Measurements from ENCODE around the gene RHBDF1. TPM values are rescaled to one million over a fixed set of nuclear protein-coding genes. Genes with fewer than 3 reads are reported as not detected.

RHBDF1 gene
- total and polyA plus RNA-seq, 2 of the 13 experiments (the other 11 are each of a cell fraction or from before 2014, with no cell fraction given): 5.4 to 26.9 TPM

DNA sequence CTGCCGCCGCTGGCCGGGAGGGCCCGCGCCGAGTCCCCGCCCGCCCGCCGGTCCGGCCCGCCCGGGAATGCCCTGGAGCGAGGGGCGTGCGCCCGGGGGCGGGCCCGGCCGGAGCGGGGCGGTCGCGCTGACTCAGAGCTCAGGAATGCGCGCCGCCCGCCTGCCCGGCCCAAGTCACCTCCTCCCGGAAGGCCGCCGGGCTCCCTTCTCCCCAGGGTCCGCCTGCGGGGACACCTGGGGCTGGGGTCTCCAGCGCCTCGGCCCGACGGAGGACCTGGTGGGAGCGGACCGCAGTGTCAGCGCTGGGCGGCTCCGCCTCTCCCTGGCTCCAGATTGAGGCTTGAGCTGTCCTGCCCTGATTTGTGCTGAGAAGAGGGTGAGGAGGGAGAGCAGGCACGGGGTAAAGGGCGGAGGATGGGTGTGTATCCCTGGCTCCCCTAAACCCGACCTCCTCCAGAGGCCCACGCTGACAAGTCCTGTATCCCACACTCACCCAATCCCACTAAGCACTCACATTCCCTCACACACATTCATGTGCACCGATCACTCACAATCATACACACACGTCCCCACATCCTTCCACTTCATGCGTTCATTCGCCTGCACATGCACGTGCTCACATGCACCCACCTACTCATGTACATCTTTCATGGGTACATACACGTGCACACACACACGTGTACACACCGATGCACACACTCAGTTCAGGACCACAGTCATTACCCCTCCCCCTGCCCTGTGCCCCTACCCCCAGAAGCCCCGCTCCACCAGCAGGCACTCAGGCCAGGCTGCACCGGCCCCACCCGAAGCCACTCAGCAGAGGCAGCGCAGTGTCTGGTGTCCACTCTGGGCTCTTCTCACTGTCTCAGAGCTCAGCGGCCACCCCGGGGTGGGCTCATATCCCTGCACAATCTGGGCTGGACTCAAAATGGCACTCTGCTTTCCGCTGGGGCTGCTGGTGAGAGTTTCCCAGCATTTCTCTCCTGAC, at the start of gene RHBDF1 (continued):
- no peak for TF ChIP-seq ZNF782 (CRISPR knock-in tag; IDR thresholded peaks at IDR 0.05; ENCODE audit: borderline replicate concordance)
- TF ChIP-seq RBAK (CRISPR knock-in tag; IDR thresholded peaks at IDR 0.05): no peak
- TF ChIP-seq, protein P1, sequence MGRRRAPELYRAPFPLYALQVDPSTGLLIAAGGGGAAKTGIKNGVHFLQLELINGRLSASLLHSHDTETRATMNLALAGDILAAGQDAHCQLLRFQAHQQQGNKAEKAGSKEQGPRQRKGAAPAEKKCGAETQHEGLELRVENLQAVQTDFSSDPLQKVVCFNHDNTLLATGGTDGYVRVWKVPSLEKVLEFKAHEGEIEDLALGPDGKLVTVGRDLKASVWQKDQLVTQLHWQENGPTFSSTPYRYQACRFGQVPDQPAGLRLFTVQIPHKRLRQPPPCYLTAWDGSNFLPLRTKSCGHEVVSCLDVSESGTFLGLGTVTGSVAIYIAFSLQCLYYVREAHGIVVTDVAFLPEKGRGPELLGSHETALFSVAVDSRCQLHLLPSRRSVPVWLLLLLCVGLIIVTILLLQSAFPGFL (CRISPR knock-in tag; IDR thresholded peaks at IDR 0.05): no peak
- no peak for TF ChIP-seq XBP1 (CRISPR knock-in tag; IDR thresholded peaks at IDR 0.05)
- no peak for TF ChIP-seq PRDM4 (CRISPR knock-in tag; IDR thresholded peaks at IDR 0.05; ENCODE audit: borderline replicate concordance)
- TF ChIP-seq, protein P2, sequence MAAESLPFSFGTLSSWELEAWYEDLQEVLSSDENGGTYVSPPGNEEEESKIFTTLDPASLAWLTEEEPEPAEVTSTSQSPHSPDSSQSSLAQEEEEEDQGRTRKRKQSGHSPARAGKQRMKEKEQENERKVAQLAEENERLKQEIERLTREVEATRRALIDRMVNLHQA (CRISPR knock-in tag; IDR thresholded peaks at IDR 0.05): no peak
- TF ChIP-seq ZNF576 (CRISPR knock-in tag; IDR thresholded peaks at IDR 0.05): no peak
- TF ChIP-seq RNF219 (CRISPR knock-in tag; IDR thresholded peaks at IDR 0.05): no peak
- TF ChIP-seq, protein P3, sequence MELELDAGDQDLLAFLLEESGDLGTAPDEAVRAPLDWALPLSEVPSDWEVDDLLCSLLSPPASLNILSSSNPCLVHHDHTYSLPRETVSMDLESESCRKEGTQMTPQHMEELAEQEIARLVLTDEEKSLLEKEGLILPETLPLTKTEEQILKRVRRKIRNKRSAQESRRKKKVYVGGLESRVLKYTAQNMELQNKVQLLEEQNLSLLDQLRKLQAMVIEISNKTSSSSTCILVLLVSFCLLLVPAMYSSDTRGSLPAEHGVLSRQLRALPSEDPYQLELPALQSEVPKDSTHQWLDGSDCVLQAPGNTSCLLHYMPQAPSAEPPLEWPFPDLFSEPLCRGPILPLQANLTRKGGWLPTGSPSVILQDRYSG (CRISPR knock-in tag; IDR thresholded peaks at IDR 0.05): no peak
- TF ChIP-seq SIN3A (IDR thresholded peaks at IDR 0.05; ENCODE audit: borderline replicate concordance, low read depth, low read length): no peak

Data from HepG2 (cell line).